Neural progenitor cell (in vitro differentiated cells): ENCODE results near the gene IQCN.

Experiments used
- EZH2phosphoT487 ChIP-seq: fragments of 200-600 bp; sonication (generic); IDR thresholded peaks from 2 replicates; pipeline ENCODE4 v1.6.1; 2017; ENCODE audit warnings: antibody characterized with exemption
- TF ChIP-seq, protein P1 (sequence below): fragments of 200-600 bp; sonication (generic); IDR thresholded peaks from 2 replicates; pipeline ENCODE4 v1.5.1; 2017; ENCODE audit warnings: antibody characterized with exemption, mild to moderate bottlenecking

DNA sequence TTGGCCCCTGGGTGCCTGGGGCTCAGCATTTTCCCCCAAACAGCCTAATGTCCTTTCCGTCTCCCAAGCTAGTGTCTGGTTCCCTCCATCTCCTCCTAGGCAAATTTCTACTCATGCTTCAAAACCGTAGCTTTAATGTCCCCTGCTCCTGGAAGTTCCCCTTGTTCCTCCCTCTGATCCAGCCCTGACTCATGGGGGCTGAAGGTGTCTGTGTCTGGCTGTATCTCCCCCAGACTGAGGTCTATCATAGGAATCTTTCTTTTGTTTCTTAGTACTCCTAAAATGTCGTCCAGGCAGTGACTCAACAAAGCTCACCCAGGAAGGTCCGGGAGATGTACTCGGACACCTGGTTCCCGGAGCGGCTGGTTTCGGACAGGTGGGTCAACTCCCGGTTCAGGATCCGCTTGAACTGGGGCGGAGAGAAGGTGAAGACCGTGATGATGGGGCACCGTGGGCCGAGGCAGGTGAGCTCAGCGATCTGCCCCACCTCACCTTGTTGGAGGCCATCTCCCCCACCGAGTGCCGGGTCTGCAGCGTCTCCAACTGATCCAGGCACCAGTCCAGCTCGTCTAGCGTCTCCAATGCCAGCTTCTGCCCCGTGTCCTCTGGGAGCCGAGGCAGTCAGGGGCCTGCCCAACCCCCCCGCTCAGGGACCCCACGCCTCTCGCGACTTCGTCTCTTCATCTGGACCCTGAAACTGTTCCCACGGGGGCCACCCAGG lies 54.2 kb downstream of the IQCN start:
- TF ChIP-seq, protein P1, sequence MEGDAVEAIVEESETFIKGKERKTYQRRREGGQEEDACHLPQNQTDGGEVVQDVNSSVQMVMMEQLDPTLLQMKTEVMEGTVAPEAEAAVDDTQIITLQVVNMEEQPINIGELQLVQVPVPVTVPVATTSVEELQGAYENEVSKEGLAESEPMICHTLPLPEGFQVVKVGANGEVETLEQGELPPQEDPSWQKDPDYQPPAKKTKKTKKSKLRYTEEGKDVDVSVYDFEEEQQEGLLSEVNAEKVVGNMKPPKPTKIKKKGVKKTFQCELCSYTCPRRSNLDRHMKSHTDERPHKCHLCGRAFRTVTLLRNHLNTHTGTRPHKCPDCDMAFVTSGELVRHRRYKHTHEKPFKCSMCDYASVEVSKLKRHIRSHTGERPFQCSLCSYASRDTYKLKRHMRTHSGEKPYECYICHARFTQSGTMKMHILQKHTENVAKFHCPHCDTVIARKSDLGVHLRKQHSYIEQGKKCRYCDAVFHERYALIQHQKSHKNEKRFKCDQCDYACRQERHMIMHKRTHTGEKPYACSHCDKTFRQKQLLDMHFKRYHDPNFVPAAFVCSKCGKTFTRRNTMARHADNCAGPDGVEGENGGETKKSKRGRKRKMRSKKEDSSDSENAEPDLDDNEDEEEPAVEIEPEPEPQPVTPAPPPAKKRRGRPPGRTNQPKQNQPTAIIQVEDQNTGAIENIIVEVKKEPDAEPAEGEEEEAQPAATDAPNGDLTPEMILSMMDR: no peak
- TF ChIP-seq EZH2phosphoT487: no peak
